Pancreas (tissue), 10 donors: Measurements from ENCODE around the gene CHSY3. TPM values are rescaled to one million over a fixed set of nuclear protein-coding genes. Genes with fewer than 3 reads are reported as not detected.

Source experiments
- ATAC-seq, 4 donors: fragments of 200-7000 bp; cut with Tn5 transposase; one replicate each; pipeline versions ENCODE4 v1.8.0 to v1.9.1; 2020; ENCODE audit warnings: mild to moderate bottlenecking in 4 of 4, moderate library complexity in 4 of 4
- DNase-seq, 6 donors: peaks; one replicate each; pipeline ENCODE4 v3.0.0-alpha.2; 2020
- FAIRE-seq: peaks from 2 replicates; lab custom pipeline; 2012; peaks lifted over from hg19 to GRCh38; lab: Jason Lieb, UNC
- H3K27ac ChIP-seq, 4 donors: fragments of 200-600 bp; sonication (generic); 1 replicate in 3 of 4; 2 replicates in 1 of 4; pipeline versions ENCODE4 v1.5.0 to v1.8.0; 2020
- H3K27me3 ChIP-seq, 4 donors: fragments of 200-600 bp; one replicate each; pipeline ENCODE4 v1.8.0; 2021
- H3K36me3 ChIP-seq, 3 donors: fragments of 200-600 bp; sonication (generic) in 1 of 3; one replicate each; pipeline versions ENCODE4 v1.5.0 to v1.8.0; 2020 to 2021
- H3K4me1 ChIP-seq, 3 donors: fragments of 200-600 bp; one replicate each; pipeline ENCODE4 v1.8.0; 2021
- H3K4me3 ChIP-seq, 4 donors: fragments of 200-600 bp; sonication (generic) in 2 of 4; one replicate each; pipeline versions ENCODE4 v1.5.0 to v1.8.0; 2020 to 2021
- H3K9me3 ChIP-seq, 4 donors: fragments of 200-600 bp; one replicate each; pipeline ENCODE4 v1.8.0; 2021
- WGBS, 2 donors: extraction: QIAGEN DNeasy Blood & Tissue Kit; methylation state at CpG; one replicate each; pipeline ENCODE4 v1.1.7; 2013; 5-methylcytosine and 5-hydroxymethylcytosine counted together
- intact Hi-C, 3 donors: fragments of 100-400 bp; cut with DNase I; formaldehyde crosslinking; loops; one replicate each; pipeline versions ENCODE4 v1.11.1 to v1.14.2; 2022
- polyA plus RNA-seq, 2 donors: library from polyadenylated mRNA; stranded (reverse); fragments of 200-250 nt; gene quantifications; one replicate each; pipeline ENCODE4 v1.2.3, GENCODE V29; 2013
- total RNA-seq, 6 donors: library from RNA; stranded (reverse); fragmentation: NEBNext Ultra II Directional in 4 of 6; extraction: Animal tissue kit (Norgen Biotek cat#: 25700) in 4 of 6; gene quantifications; one replicate each; pipeline versions ENCODE4 v1.2.1 to v1.2.4, GENCODE V29; 2021 to 2023
- TF ChIP-seq, protein P1 (sequence below), 4 donors: fragments of 200-600 bp; sonication (generic) in 3 of 4; IDR thresholded peaks; one replicate each; pipeline versions ENCODE4 v1.5.0 to v1.8.0; 2021; ENCODE audit warnings: antibody characterized with exemption in 4 of 4
- donor health status: healthy with polysubstance abuse.
- donor health status: DM: no; HTN: no; CAD: no; lungs with moderate emphysema.
- donor health status: DM: no; HTN: no; CAD: no.
- donor health status: control.
- donor health status: control.
- donor health status: Bipolar disorder and iron deficiency.
- donor health status: DM: yes; HTN: yes; CAD: no.
- donor health status: DM: no; HTN: no; CAD: no.
- donor health status: DM: no; HTN: no; CAD: no.
- donor health status: DM: yes; HTN: yes; CAD: no.

The CHSY3 gene
- total and polyA plus RNA-seq, 8 donors, result 0.07 to 1.2 (median 0.16) TPM

DNA sequence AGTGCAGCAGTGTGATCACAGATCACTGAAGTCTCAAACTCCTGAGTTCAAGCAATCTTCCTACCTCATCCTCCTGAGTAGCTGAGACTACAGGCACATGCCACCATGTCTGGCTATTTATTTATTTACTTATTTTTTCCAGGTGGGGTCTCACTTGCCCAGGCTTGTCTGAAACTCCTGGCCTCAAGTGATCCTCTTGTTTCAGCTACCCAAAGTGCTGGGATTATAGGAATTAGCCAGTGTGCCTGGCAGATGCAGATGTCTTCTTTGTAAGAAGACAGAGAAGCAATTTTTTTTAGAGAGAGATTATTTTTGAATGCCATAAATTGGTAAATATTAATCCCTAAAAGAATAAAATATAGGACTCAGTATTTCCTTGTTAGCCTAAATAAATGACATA lies 54.3 kb downstream of the CHSY3 start:
- Histone ChIP-seq H3K4me1 (no peaks in the 10 kb centered on the region), H3K27me3 (no peaks in the 10 kb centered on the region), H3K9me3 (no peaks in the 10 kb centered on the region), H3K4me3 (no peak overlapping the region), H3K27ac (no peak overlapping the region), H3K36me3 (no peaks in the 10 kb centered on the region)
- FAIRE-seq (no peak), ATAC-seq (no peak), DNase-seq (no peak)
- intact Hi-C loops, result no loop called here
- TF ChIP-seq, protein P1, sequence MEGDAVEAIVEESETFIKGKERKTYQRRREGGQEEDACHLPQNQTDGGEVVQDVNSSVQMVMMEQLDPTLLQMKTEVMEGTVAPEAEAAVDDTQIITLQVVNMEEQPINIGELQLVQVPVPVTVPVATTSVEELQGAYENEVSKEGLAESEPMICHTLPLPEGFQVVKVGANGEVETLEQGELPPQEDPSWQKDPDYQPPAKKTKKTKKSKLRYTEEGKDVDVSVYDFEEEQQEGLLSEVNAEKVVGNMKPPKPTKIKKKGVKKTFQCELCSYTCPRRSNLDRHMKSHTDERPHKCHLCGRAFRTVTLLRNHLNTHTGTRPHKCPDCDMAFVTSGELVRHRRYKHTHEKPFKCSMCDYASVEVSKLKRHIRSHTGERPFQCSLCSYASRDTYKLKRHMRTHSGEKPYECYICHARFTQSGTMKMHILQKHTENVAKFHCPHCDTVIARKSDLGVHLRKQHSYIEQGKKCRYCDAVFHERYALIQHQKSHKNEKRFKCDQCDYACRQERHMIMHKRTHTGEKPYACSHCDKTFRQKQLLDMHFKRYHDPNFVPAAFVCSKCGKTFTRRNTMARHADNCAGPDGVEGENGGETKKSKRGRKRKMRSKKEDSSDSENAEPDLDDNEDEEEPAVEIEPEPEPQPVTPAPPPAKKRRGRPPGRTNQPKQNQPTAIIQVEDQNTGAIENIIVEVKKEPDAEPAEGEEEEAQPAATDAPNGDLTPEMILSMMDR (IDR thresholded peaks at IDR 0.05), result no peak

DNA sequence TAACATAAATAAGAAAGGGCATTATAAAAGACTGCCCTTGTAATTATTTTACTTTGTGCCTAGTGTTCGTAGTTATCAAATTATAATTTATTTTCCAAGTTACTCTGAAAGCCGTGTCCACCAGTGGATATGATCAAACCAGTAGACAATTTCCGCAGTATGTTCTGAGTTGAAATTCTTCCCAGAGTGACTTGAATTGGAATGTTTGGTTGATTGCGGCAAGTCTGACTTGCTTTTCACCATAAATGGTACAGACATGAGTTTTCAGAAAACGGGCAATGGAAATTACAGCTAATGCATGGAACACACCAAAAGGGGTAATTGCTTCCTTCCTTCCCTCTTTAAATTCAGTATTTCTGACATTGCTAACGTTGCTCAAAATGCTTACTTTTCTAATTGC lies 56.6 kb downstream of the CHSY3 start:
- 80 to 84% methylated on average over 6 of the region's 6 CpGs for WGBS, 2 donors
- no peaks in the 10 kb centered on the region for H3K27me3 ChIP-seq
- H3K9me3 ChIP-seq, result no peaks in the 10 kb centered on the region
- no peak for DNase-seq
- FAIRE-seq, result no peak
- TF ChIP-seq, protein P1 (IDR thresholded peaks at IDR 0.05), result no peak
- no peak overlapping the region for H3K4me3 ChIP-seq
- H3K27ac ChIP-seq, result no peak overlapping the region
- intact Hi-C loops, result no loop called here
- no peak for ATAC-seq
- no peaks in the 10 kb centered on the region for H3K4me1 ChIP-seq
- H3K36me3 ChIP-seq, result no peaks in the 10 kb centered on the region

DNA sequence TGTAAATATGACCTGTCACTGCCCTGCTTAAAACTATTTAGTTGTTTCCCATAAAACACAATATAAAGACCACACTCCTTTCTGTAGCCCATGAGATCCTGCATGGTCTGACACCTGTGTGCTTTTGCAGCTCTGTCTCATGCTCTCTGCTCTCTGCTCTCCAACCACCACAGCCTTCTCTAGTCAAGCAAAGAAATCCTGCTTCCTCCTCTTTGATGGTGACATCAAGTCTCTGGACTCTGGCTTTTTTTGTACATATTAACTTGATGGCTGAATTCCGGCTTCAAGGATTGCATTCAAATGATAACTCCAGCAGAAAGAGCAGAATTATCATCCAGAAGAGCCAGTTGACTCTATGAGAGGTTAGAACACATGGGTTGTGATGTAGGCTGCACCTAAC lies 58.2 kb downstream of the CHSY3 start:
- no peaks in the 10 kb centered on the region for H3K9me3 ChIP-seq
- no peaks in the 10 kb centered on the region for H3K4me1 ChIP-seq
- ATAC-seq (no peak), DNase-seq (no peak), FAIRE-seq (no peak)
- H3K36me3 ChIP-seq, result no peaks in the 10 kb centered on the region
- no peak overlapping the region for H3K4me3 ChIP-seq
- no peak overlapping the region for H3K27ac ChIP-seq
- intact Hi-C loops, result no loop called here
- H3K27me3 ChIP-seq, result no peaks in the 10 kb centered on the region
- TF ChIP-seq, protein P1 (IDR thresholded peaks at IDR 0.05), result no peak
- 81 to 83% methylated on average over 1 of the region's 1 CpG for WGBS, 2 donors

DNA sequence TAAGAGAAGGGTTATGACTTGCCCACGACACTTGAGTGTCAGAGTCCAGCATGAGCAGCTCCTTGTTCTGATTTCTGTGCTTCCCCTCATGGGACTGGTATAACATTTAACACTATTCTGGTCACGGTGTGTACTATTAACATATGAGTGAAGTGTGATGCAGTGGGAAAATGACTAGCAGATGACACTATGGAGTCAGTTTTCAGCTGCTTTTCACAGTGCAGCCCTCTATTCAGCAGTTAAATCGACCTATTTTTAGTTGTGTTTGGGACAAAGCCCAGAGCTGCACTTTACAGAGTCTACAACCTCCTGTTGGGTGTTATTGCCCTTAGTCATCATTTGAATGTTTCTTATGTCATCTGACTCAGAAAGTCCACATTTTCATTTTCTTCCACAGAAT lies 59.1 kb downstream of the CHSY3 start:
- intact Hi-C loops, result no loop called here
- no peak for FAIRE-seq
- Histone ChIP-seq H3K9me3 (no peaks in the 10 kb centered on the region), H3K36me3 (no peaks in the 10 kb centered on the region), H3K27me3 (no peaks in the 10 kb centered on the region), H3K27ac (no peak overlapping the region), H3K4me1 (no peaks in the 10 kb centered on the region), H3K4me3 (no peak overlapping the region)
- DNase-seq, result no peak
- WGBS, 2 donors, result 58 to 74% methylated on average over 3 of the region's 3 CpGs
- TF ChIP-seq, protein P1 (IDR thresholded peaks at IDR 0.05), result no peak
- ATAC-seq, result peak in 1 of 4 donors; percentile 27

DNA sequence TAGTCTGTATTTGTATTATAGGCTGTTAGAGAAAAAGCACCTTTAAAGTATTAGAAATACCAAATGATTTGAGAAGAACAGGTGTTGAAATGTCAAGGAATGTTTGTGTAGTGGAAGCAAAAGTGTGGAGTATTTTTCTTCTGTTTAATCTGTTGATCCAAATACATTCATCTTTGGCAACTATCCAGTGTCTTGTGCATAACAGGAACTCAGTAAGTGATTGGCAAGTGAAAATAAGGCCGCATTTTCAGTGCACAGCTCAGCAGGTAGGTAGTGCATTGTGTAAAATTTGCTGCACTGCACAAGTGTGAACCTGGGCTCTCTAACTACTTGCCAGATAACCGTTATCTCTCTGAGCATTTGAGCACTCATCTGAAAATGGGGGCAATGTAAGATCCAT lies 61.8 kb downstream of the CHSY3 start:
- Histone ChIP-seq H3K36me3 (no peaks in the 10 kb centered on the region), H3K4me3 (no peak overlapping the region), H3K9me3 (no peaks in the 10 kb centered on the region), H3K27ac (no peak overlapping the region), H3K27me3 (no peaks in the 10 kb centered on the region), H3K4me1 (no peaks in the 10 kb centered on the region)
- intact Hi-C loops, result no loop called here
- FAIRE-seq (no peak), DNase-seq (no peak), ATAC-seq (no peak)
- 74 to 80% methylated on average over 2 of the region's 2 CpGs for WGBS, 2 donors
- TF ChIP-seq, protein P1 (IDR thresholded peaks at IDR 0.05), result no peak
